Mucosa of descending colon (tissue), 3 donors: ENCODE data around the gene RPS3A. TPM values are rescaled to one million over a fixed set of nuclear protein-coding genes. Genes with fewer than 3 reads are reported as not detected.
A peak's percentile ranks its signal among the peaks of the same experiment; 100 is the strongest.

Experiments used
- ATAC-seq: fragments of 200-7000 bp; cut with Tn5 transposase; one replicate; pipeline ENCODE4 v1.9.1; 2020; ENCODE audit warnings: mild to moderate bottlenecking, moderate library complexity
- DNase-seq, 3 donors: peaks; one replicate each; pipeline ENCODE4 v3.0.0-alpha.2; 2020
- H3K36me3 ChIP-seq: fragments of 200-600 bp; one replicate; pipeline ENCODE4 v1.8.0; 2021; ENCODE audit warnings: low read depth, mild to moderate bottlenecking
- H3K4me1 ChIP-seq: fragments of 200-600 bp; one replicate; pipeline ENCODE4 v1.8.0; 2021; ENCODE audit warnings: low read depth, mild to moderate bottlenecking
- H3K4me3 ChIP-seq: fragments of 200-600 bp; one replicate; pipeline ENCODE4 v1.8.0; 2021; ENCODE audit warnings: mild to moderate bottlenecking
- H3K9me3 ChIP-seq: fragments of 200-600 bp; one replicate; pipeline ENCODE4 v1.8.0; 2021; ENCODE audit warnings: mild to moderate bottlenecking
- intact Hi-C, 2 donors: fragments of 100-400 bp; cut with DNase I in 1 of 2; cut with micrococcal nuclease in 1 of 2; formaldehyde crosslinking; loops; one replicate each; pipeline versions ENCODE4 v1.11.0 to v1.11.1; 2022; cut with DNase I, micrococcal nuclease
- total RNA-seq, 3 donors: library from RNA; stranded (reverse); fragmentation: NEBNext Ultra II Directional in 2 of 3; extraction: Animal tissue kit (Norgen Biotek cat#: 25700) in 2 of 3; gene quantifications; one replicate each; pipeline versions ENCODE4 v1.2.1 to v1.2.4, GENCODE V29; 2021 to 2023
- TF ChIP-seq, protein P1 (sequence below): fragments of 200-600 bp; IDR thresholded peaks from one replicate; pipeline ENCODE4 v1.8.0; 2022; ENCODE audit warnings: antibody characterized with exemption, mild to moderate bottlenecking
- donor health status: DM: no; HTN: no; CAD: no; lungs with moderate emphysema.
- donor health status: DM: no; HTN: no; CAD: no.
- donor health status: DM: no; HTN: yes; CAD: no.

The RPS3A gene
- total RNA-seq, 3 donors from 2014 or later = 1,131 to 1,494 (median 1,246) TPM

DNA sequence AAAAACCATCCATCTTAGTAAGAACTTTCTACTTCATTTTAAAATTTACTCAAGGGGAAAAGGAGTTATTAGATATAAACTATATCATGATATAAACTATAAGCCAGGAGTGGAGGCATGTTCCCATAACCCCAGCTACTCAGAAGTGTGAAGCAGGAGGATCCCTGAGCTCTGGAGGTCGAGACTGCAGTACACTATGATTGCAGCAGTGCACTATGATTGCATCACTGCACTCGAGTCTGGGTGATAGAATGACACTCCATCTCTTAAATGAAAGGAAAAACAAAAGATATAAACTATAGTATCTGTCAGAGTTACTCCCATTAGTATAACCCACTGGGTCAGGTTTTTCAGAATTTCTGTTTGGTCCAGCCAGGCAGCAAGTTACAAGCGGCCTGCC, 47.6 kb downstream of the RPS3A start:
- intact Hi-C loops = no loop called here
- Histone ChIP-seq H3K36me3 (no peaks in the 10 kb centered on the region), H3K4me1 (no peaks in the 10 kb centered on the region), H3K4me3 (no peak overlapping the region), H3K9me3 (no peaks in the 10 kb centered on the region)
- DNase-seq = no peak
- ATAC-seq = no peak
- TF ChIP-seq, protein P1, sequence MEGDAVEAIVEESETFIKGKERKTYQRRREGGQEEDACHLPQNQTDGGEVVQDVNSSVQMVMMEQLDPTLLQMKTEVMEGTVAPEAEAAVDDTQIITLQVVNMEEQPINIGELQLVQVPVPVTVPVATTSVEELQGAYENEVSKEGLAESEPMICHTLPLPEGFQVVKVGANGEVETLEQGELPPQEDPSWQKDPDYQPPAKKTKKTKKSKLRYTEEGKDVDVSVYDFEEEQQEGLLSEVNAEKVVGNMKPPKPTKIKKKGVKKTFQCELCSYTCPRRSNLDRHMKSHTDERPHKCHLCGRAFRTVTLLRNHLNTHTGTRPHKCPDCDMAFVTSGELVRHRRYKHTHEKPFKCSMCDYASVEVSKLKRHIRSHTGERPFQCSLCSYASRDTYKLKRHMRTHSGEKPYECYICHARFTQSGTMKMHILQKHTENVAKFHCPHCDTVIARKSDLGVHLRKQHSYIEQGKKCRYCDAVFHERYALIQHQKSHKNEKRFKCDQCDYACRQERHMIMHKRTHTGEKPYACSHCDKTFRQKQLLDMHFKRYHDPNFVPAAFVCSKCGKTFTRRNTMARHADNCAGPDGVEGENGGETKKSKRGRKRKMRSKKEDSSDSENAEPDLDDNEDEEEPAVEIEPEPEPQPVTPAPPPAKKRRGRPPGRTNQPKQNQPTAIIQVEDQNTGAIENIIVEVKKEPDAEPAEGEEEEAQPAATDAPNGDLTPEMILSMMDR = no peak

DNA sequence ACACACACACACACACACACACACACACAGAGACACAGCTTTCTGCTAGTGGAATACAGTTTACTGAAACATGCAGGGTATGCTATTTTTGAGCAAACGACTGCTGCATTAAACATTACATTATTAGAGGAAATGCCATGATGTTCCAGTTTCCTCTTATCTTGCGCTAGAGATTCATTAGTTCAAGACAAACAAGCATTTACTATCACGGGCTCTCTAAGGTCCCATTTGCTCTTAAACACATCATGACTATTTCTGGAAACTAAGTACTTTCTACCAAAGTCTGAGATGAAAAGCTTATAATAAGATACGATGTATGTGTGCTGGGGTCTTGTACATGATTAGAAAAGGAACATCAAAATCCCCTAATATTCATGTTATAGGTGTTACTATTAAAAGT, 48.8 kb downstream of the RPS3A start:
- TF ChIP-seq, protein P1 = no peak
- H3K36me3 ChIP-seq = no peaks in the 10 kb centered on the region
- H3K9me3 ChIP-seq = no peaks in the 10 kb centered on the region
- DNase-seq (no peak), ATAC-seq (no peak)
- no peaks in the 10 kb centered on the region for H3K4me1 ChIP-seq
- intact Hi-C loops = no loop called here
- no peak overlapping the region for H3K4me3 ChIP-seq

DNA sequence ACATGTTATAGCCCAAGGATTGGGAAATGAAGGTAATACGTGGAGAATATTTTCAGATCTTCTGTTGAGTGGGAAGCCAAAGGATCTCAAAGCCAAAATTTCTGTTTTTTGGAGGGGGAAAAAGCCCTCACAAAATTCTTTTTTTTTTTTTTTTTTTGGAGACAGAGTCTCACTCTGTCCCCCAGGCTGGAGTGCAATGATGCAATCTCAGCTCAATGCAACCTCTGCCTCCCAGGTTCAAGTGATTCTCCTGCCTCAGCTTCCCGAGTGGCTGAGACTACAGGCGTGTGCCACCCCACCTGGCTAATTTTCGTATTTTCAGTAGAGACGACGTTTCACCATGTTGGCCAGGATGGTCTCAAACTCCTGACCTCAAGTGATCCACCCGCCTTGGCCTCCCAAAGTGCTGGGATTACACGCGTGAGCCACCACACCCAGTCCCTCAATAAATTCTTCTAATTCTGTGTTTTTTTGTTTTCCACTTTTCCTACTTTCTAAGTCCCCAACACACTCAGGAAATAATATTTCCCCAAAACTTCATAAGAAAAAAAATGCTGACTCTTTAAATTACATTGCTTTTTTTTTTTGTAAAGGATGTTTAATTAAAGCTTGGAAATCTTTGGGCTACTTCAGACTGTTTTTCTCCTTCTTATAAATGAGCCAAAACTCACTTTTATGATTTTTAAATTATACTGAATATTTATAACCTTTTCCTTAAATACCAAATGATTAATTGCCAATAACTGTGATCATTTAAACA, 51.6 kb downstream of the RPS3A start:
- intact Hi-C loops = no loop called here
- TF ChIP-seq, protein P1 = no peak
- H3K4me1 ChIP-seq = no peaks in the 10 kb centered on the region
- no peaks in the 10 kb centered on the region for H3K36me3 ChIP-seq
- H3K4me3 ChIP-seq = no peak overlapping the region
- H3K9me3 ChIP-seq = no peaks in the 10 kb centered on the region
- no peak for DNase-seq
- no peak for ATAC-seq

DNA sequence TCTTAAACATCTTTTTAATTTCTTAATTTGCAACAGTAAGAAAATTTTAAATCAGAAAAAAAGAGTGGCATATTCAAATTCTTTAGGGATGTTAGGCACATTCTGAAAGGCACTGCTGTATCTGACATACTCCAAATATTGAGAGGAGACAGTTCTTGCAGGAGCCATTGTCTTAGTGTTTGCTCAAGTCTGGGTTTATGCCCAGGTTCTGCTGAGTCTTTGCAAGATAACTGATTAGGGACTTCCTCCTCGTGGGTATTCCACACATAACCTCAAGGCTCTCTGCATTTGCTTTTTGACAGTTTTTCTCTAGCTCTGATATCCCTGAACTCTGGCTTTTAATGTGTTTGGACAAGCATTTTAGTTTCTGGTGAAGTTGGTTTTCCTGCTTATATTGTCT, 52.6 kb downstream of the RPS3A start:
- no peak overlapping the region for H3K4me3 ChIP-seq
- ATAC-seq = no peak
- H3K9me3 ChIP-seq = no peaks in the 10 kb centered on the region
- intact Hi-C loops = no loop called here
- DNase-seq = no peak
- H3K36me3 ChIP-seq = no peaks in the 10 kb centered on the region
- TF ChIP-seq, protein P1 = no peak
- no peaks in the 10 kb centered on the region for H3K4me1 ChIP-seq

DNA sequence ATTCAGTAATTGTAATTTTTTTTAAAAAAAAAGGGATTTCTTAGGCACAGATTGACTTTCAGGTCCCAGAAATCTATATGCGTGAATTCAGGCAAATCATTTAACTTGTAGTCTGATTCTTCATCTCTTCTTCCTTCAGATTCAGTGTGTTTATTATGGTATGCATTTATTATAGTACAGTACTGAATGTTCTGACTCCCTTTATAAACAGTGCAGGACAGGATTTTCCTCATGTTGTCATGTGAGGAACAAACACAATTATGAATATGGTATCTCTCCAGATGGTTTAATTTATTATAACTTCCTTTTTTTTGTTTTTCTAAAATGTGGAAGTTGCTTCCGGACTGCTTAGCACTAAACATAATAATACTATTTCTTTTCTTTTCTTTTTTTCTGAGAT, 54.2 kb downstream of the RPS3A start:
- no peak for DNase-seq
- TF ChIP-seq, protein P1 = no peak
- ATAC-seq = peak; percentile 54
- Histone ChIP-seq H3K4me3 (no peak overlapping the region), H3K4me1 (no peaks in the 10 kb centered on the region), H3K9me3 (no peaks in the 10 kb centered on the region), H3K36me3 (no peaks in the 10 kb centered on the region)
- intact Hi-C loops = no loop called here

Other genes starting within 250 kb of the RPS3A start
- 10 to 100 TPM; 69.8 to 98.4 (median 76.2) TPM for gene LRBA, start 84.3 kb upstream of the RPS3A start, total RNA-seq
- not detected for gene PRSS48, start 177.5 kb downstream of the RPS3A start, total RNA-seq
- 100 to 1,000 TPM in 2 of 3 donors, 10 to 100 TPM in 1; 97.5 to 140 (median 102) TPM for gene SH3D19, start 226.0 kb downstream of the RPS3A start, total RNA-seq